SK-N-SH (cell line): ENCODE data around the gene LCA5. TPM values are rescaled to one million over a fixed set of nuclear protein-coding genes. Genes with fewer than 3 reads are reported as not detected.

Experiments used
- CTCF ChIA-PET: fragments of 300-600, 350-600 bp; formaldehyde crosslinking; extraction: SDS; loops from one replicate; lab custom pipeline; 2021; lab: Yijun Ruan, JAX
- POLR2A ChIA-PET: fragments of 350-600 bp; sonication (Branson Sonifier 250); formaldehyde crosslinking; extraction: SDS; loops from one replicate; lab custom pipeline; 2020; ENCODE audit warnings: antibody characterized with exemption, inconsistent platforms; lab: Yijun Ruan, JAX
- DNase-seq: peaks from one replicate; pipeline ENCODE4 v3.0.0; 2012
- H2AFZ ChIP-seq: fragments of 200-600 bp; sonication (generic); 2 replicates; pipeline ENCODE4 v1.8.1; 2016; ENCODE audit warnings: antibody characterized with exemption, mild to moderate bottlenecking, low read depth
- H3F3A ChIP-seq: fragments of 200-600 bp; sonication (generic); replicated peaks from 2 replicates; pipeline ENCODE3; 2016; ENCODE audit warnings: antibody characterized with exemption, mild to moderate bottlenecking; ENCODE audit not compliant: insufficient read depth
- H3K27ac ChIP-seq, 2 experiments: fragments of 200-500 bp in 1 of 2; fragments of 200-600 bp in 1 of 2; sonication (Bioruptor generic) in 1 of 2; sonication (generic), shearing (Covaris generic) in 1 of 2; 2 replicates each; pipeline versions ENCODE4 v1.5.1 to v1.6.1; 2014 to 2016; ENCODE audit warnings: low read depth in 2 of 2, inconsistent platforms in 1 of 2, low read length in 1 of 2, mild to moderate bottlenecking in 1 of 2, mixed read lengths in 1 of 2
- H3K27me3 ChIP-seq: fragments of 200-600 bp; sonication (generic), shearing (Covaris generic); 2 replicates; pipeline ENCODE4 v1.6.1; 2016; ENCODE audit warnings: mixed run types; ENCODE audit not compliant: insufficient read depth
- H3K36me3 ChIP-seq, 2 experiments: fragments of 200-500 bp in 1 of 2; fragments of 200-600 bp in 1 of 2; sonication (Bioruptor generic) in 1 of 2; sonication (generic) in 1 of 2; replicated peaks in 1 of 2; 2 replicates each; pipeline versions ENCODE3 to v1.5.1; 2014 to 2016; ENCODE audit warnings: low read length in 1 of 2, mild to moderate bottlenecking in 1 of 2; ENCODE audit not compliant: insufficient read depth in 2 of 2, control insufficient read depth in 1 of 2
- H3K4me1 ChIP-seq, 2 experiments: fragments of 200-500 bp in 1 of 2; fragments of 200-600 bp in 1 of 2; sonication (Bioruptor generic) in 1 of 2; sonication (generic), shearing (Covaris generic) in 1 of 2; 2 replicates each; pipeline versions ENCODE4 v1.5.1 to v1.6.1; 2014 to 2016; ENCODE audit warnings: low read depth in 1 of 2, low read length in 1 of 2, mixed run types in 1 of 2; ENCODE audit not compliant: insufficient read depth in 2 of 2, control insufficient read depth in 1 of 2
- H3K4me2 ChIP-seq: fragments of 200-600 bp; sonication (generic), shearing (Covaris generic); 2 replicates; pipeline ENCODE4 v1.6.1; 2017; ENCODE audit warnings: mixed run types
- H3K4me3 ChIP-seq, 2 experiments: fragments of 200-500 bp in 1 of 2; fragments of 200-600 bp in 1 of 2; sonication (Bioruptor generic) in 1 of 2; sonication (generic), shearing (Covaris generic) in 1 of 2; 2 replicates each; pipeline versions ENCODE4 v1.5.1 to v1.8.1; 2014 to 2016; ENCODE audit warnings: low read depth in 2 of 2, inconsistent platforms in 1 of 2, low read length in 1 of 2, mild to moderate bottlenecking in 1 of 2, mixed read lengths in 1 of 2, moderate library complexity in 1 of 2
- H3K79me2 ChIP-seq: fragments of 200-600 bp; sonication (generic); 2 replicates; pipeline ENCODE4 v1.8.1; 2017; ENCODE audit warnings: mild to moderate bottlenecking; ENCODE audit not compliant: insufficient read depth
- H3K9ac ChIP-seq: fragments of 200-600 bp; sonication (generic); 2 replicates; pipeline ENCODE4 v1.6.1; 2017; ENCODE audit warnings: mixed run types
- H3K9me2 ChIP-seq: fragments of 200-600 bp; sonication (generic); 2 replicates; pipeline ENCODE4 v1.6.1; 2017; ENCODE audit warnings: mixed run types
- H3K9me3 ChIP-seq: fragments of 200-600 bp; sonication (generic); 2 replicates; pipeline ENCODE4 v1.6.1; 2017; ENCODE audit warnings: mixed run types, mild to moderate bottlenecking, moderate library complexity
- H4K20me1 ChIP-seq: fragments of 200-600 bp; sonication (generic); 2 replicates; pipeline ENCODE4 v1.6.1; 2017; ENCODE audit warnings: mild to moderate bottlenecking, mixed run types; ENCODE audit not compliant: insufficient read depth
- ELF1 ChIP-seq: IDR thresholded peaks from 2 replicates; pipeline ENCODE4 v1.4.0; 2012
- EP300 ChIP-seq, 2 experiments: IDR thresholded peaks; 2 replicates each; pipeline versions ENCODE4 v1.4.0 to v1.6.1; 2012; ENCODE audit warnings: borderline replicate concordance in 1 of 2, low read depth in 1 of 2, low read length in 1 of 2
- FOSL2 ChIP-seq: IDR thresholded peaks from 2 replicates; pipeline ENCODE4 v1.4.0; 2012; ENCODE audit warnings: low read depth, mild to moderate bottlenecking, moderate library complexity, borderline replicate concordance
- FOXM1 ChIP-seq: IDR thresholded peaks from 2 replicates; pipeline ENCODE4 v1.4.0; 2012; ENCODE audit warnings: low read depth, mild to moderate bottlenecking
- GABPA ChIP-seq: IDR thresholded peaks from 2 replicates; pipeline ENCODE4 v1.4.0; 2012; ENCODE audit warnings: low read depth, mild to moderate bottlenecking
- GATA2 ChIP-seq: sonication (generic); formaldehyde crosslinking; IDR thresholded peaks from 2 replicates; pipeline ENCODE4 v1.5.0; 2020; ENCODE audit warnings: mild to moderate bottlenecking, missing genetic modification reagents
- IRF3 ChIP-seq: fragments of 150-350 bp; IDR thresholded peaks from 2 replicates; pipeline ENCODE4 v1.6.1; 2016; ENCODE audit warnings: mild to moderate bottlenecking, low read depth, low read length
- JUND ChIP-seq: IDR thresholded peaks from 2 replicates; pipeline ENCODE4 v1.4.0; 2012
- MXI1 ChIP-seq: IDR thresholded peaks from 2 replicates; pipeline ENCODE4 v1.6.1; 2012; ENCODE audit warnings: mild to moderate bottlenecking, low read depth, low read length, improper control_type of control experiment
- NFIC ChIP-seq: IDR thresholded peaks from 2 replicates; pipeline ENCODE4 v1.4.0; 2012; ENCODE audit warnings: borderline replicate concordance
- NRF1 ChIP-seq: IDR thresholded peaks from 2 replicates; pipeline ENCODE4 v1.6.1; 2012; ENCODE audit warnings: low read depth, mild to moderate bottlenecking, low read length
- POLR2AphosphoS5 ChIP-seq: IDR thresholded peaks from 2 replicates; pipeline ENCODE4 v1.6.1; 2012; ENCODE audit warnings: low read depth, low read length
- RAD21 ChIP-seq: IDR thresholded peaks from 2 replicates; pipeline ENCODE4 v1.6.1; 2012; ENCODE audit warnings: mild to moderate bottlenecking, low read length
- RFX5 ChIP-seq: IDR thresholded peaks from 2 replicates; pipeline ENCODE4 v1.6.1; 2012; ENCODE audit warnings: mild to moderate bottlenecking, improper control_type of control experiment, low read length
- SIN3A ChIP-seq: IDR thresholded peaks from 2 replicates; pipeline ENCODE4 v1.6.1; 2012; ENCODE audit warnings: low read depth, mild to moderate bottlenecking, low read length, moderate library complexity, borderline replicate concordance
- TCF12 ChIP-seq: IDR thresholded peaks from 2 replicates; pipeline ENCODE4 v1.4.0; 2012
- YY1 ChIP-seq: IDR thresholded peaks from 2 replicates; pipeline ENCODE4 v1.4.0; 2012; ENCODE audit warnings: low read depth, mild to moderate bottlenecking
- WGBS: methylation state at CpG from one replicate; pipeline ENCODE4 v1.1.6; 2017; ENCODE audit warnings: low lambda C conversion rate; 5-methylcytosine and 5-hydroxymethylcytosine counted together
- polyA plus RNA-seq, 3 experiments: library from polyadenylated mRNA; depleted of rRNA; stranded (reverse); fragments of >200 nt; gene quantifications; 2 replicates each; pipeline ENCODE4 v1.2.3, GENCODE V29; 2012
- TF ChIP-seq, protein P1 (sequence below): fragments of 200-600 bp; sonication (generic); IDR thresholded peaks from 2 replicates; pipeline ENCODE4 v1.6.1; 2017; ENCODE audit warnings: antibody characterized with exemption, mild to moderate bottlenecking, moderate library complexity

LCA5 gene
- polyA plus RNA-seq, 1 of the 3 experiments (the other 2 are of a cell fraction): 0.61 TPM

DNA sequence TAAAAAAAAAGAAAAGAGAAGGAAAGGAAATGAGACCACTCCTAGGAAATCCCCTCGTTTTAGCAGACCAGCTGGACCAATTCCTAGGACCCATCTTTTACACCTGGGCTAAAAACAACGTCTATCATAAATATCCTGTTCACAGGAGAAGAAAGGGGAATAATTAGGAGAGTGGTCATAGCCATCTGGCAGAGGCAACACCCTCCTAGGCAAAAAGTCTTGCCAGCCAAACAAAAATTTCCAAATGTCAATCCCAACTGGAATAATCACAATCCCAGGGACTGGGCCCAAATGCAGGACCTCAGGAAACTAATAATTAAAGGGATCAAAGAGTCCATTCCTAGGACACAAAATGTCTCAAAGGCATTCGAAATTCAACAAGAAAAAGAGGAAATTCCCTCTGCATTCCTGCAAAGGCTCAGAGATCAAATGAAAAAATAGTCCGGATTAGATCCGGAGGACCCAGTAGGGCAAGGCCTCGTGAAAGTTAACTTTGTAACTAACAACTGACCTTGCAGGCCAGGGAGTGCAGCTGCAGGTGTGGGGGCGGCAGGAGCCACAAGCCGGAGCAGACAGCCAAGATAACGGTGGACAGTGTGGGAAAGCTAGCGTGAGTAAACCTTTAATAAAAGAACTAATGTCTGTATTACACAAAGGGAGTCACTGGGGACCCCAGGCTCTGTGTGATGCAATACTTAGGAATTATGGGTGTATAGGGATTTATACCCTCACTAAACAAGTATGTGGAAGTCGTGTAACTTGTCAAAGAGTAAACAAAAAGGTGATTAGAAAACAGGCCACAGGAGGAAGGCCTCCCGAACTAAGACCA, 11.7 kb downstream of the LCA5 start:
- Histone ChIP-seq H3K4me1 (no peaks in the 10 kb centered on the region), H3K4me3 (no peak overlapping the region), H3K36me3 (peaks cover 0 to 3% of the 10 kb centered on the region in 2 experiments), H3K9ac (no peak overlapping the region), H4K20me1 (no peaks in the 10 kb centered on the region), H3K27ac (no peak overlapping the region), H3K9me2 (no peaks in the 10 kb centered on the region), H3K4me2 (no peak overlapping the region), H2AFZ (no peak overlapping the region), H3K9me3 (no peaks in the 10 kb centered on the region), H3K27me3 (no peaks in the 10 kb centered on the region), H3K79me2 (0 out of 2 replicates have a peak, but pooled peaks cover 5% of the 10 kb centered on the region), H3F3A (no peaks in the 10 kb centered on the region)
- ChIA-PET POLR2A (no interaction called here), CTCF (no interaction called here)
- TF ChIP-seq NRF1 (no peak), YY1 (no peak), IRF3 (no peak), FOSL2 (no peak), JUND (no peak), RAD21 (no peak), GABPA (no peak), EP300 (IDR thresholded peaks at IDR 0.05; ENCODE audit: borderline replicate concordance in 1 of 2, low read depth in 1 of 2, low read length in 1 of 2) (no peak), GATA2 (CRISPR knock-in tag) (no peak), MXI1 (no peak), RFX5 (no peak), FOXM1 (no peak), POLR2AphosphoS5 (no peak), SIN3A (no peak), ELF1 (no peak), NFIC (no peak), TCF12 (no peak)
- TF ChIP-seq, protein P1, sequence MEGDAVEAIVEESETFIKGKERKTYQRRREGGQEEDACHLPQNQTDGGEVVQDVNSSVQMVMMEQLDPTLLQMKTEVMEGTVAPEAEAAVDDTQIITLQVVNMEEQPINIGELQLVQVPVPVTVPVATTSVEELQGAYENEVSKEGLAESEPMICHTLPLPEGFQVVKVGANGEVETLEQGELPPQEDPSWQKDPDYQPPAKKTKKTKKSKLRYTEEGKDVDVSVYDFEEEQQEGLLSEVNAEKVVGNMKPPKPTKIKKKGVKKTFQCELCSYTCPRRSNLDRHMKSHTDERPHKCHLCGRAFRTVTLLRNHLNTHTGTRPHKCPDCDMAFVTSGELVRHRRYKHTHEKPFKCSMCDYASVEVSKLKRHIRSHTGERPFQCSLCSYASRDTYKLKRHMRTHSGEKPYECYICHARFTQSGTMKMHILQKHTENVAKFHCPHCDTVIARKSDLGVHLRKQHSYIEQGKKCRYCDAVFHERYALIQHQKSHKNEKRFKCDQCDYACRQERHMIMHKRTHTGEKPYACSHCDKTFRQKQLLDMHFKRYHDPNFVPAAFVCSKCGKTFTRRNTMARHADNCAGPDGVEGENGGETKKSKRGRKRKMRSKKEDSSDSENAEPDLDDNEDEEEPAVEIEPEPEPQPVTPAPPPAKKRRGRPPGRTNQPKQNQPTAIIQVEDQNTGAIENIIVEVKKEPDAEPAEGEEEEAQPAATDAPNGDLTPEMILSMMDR: no peak
- DNase-seq: no peak
- WGBS: 87% methylated on average over 12 of the region's 12 CpGs
